RWPE2 (cell line): ENCODE data around the gene FAM120B.

Experiments used
- ATAC-seq: fragments of 200-7000 bp; cut with Tn5 transposase; 3 replicates; pipeline ENCODE4 v1.9.1; 2021; ENCODE audit warnings: low read depth
- DNase-seq: peaks from one replicate; pipeline ENCODE4 v3.0.0-alpha.2; 2020; ENCODE audit warnings: low spot score
- H3K27ac ChIP-seq: fragments of 450-650 bp; 2 replicates; pipeline ENCODE4 v1.5.1; 2017; ENCODE audit warnings: mild to moderate bottlenecking; ENCODE audit not compliant: poor library complexity, severe bottlenecking
- H3K27me3 ChIP-seq: fragments of 250-450 bp; sonication (Bioruptor Pico); 2 replicates; pipeline ENCODE4 v1.5.1; 2021; ENCODE audit warnings: mild to moderate bottlenecking, moderate library complexity; ENCODE audit not compliant: insufficient read depth, poor library complexity, severe bottlenecking
- H3K36me3 ChIP-seq: fragments of 250-450 bp; sonication (Bioruptor Pico); 2 replicates; pipeline ENCODE4 v1.5.1; 2020; ENCODE audit warnings: low read depth, mild to moderate bottlenecking, moderate library complexity
- H3K4me1 ChIP-seq: fragments of 250-450 bp; sonication (Bioruptor Pico); 2 replicates; pipeline ENCODE4 v1.5.1; 2021; ENCODE audit warnings: mild to moderate bottlenecking, moderate library complexity; ENCODE audit not compliant: insufficient read depth, poor library complexity, severe bottlenecking
- H3K4me3 ChIP-seq: fragments of 250-450 bp; sonication (Bioruptor Pico); 2 replicates; pipeline ENCODE4 v1.5.1; 2021; ENCODE audit warnings: mild to moderate bottlenecking, moderate library complexity; ENCODE audit not compliant: severe bottlenecking
- H3K9me3 ChIP-seq: fragments of 250-450 bp; sonication (Bioruptor Pico); 2 replicates; pipeline ENCODE4 v1.5.1; 2021; ENCODE audit warnings: mild to moderate bottlenecking, moderate library complexity; ENCODE audit not compliant: severe bottlenecking
- CTCF ChIP-seq: fragments of 450-650 bp; IDR thresholded peaks from one replicate; pipeline ENCODE4 v1.5.1; 2017; ENCODE audit warnings: mild to moderate bottlenecking, moderate library complexity; ENCODE audit not compliant: poor library complexity, severe bottlenecking

Gene FAM120B

GRCh38 chr6:170297576-170298330 is 8.8 kb upstream of the FAM120B start:
- Histone ChIP-seq H3K4me3 (no peak overlapping the region), H3K4me1 (no peaks in the 10 kb centered on the region), H3K27me3 (peaks cover 6% of the 10 kb centered on the region), H3K36me3 (no peaks in the 10 kb centered on the region), H3K27ac (no peak overlapping the region), H3K9me3 (no peaks in the 10 kb centered on the region)
- no peak for DNase-seq
- no peak for ATAC-seq
- TF ChIP-seq CTCF = no peak

- Histone ChIP-seq H3K4me1 (no peaks in the 10 kb centered on the region), H3K36me3 (no peaks in the 10 kb centered on the region), H3K9me3 (no peaks in the 10 kb centered on the region), H3K27me3 (peaks cover 6% of the 10 kb centered on the region), H3K27ac (no peak overlapping the region), H3K4me3 (no peak overlapping the region)
- DNase-seq (no peak), ATAC-seq (no peak)
- TF ChIP-seq CTCF = no peak
Observed at GRCh38 chr6:170298688-170299087, 7.9 kb upstream of the FAM120B start.

GRCh38 chr6:170301184-170301583 is 5.4 kb upstream of the FAM120B start:
- Histone ChIP-seq H3K36me3 (no peaks in the 10 kb centered on the region), H3K4me1 (no peaks in the 10 kb centered on the region), H3K4me3 (no peak overlapping the region), H3K27ac (no peak overlapping the region), H3K9me3 (no peaks in the 10 kb centered on the region), H3K27me3 (no peaks in the 10 kb centered on the region)
- no peak for TF ChIP-seq CTCF
- ATAC-seq = no peak
- no peak for DNase-seq

GRCh38 chr6:170305805-170306323 is 694 bp upstream of the FAM120B start:
- peak overlapping the region; percentile 44 for H3K27ac ChIP-seq
- DNase-seq (no peak), ATAC-seq (peak; percentile 38; the same call in 2 of the 3 replicates)
- H3K27me3 ChIP-seq = no peaks in the 10 kb centered on the region
- TF ChIP-seq CTCF = no peak
- H3K4me3 ChIP-seq = peak overlapping the region; percentile 67
- H3K9me3 ChIP-seq = no peaks in the 10 kb centered on the region
- peaks cover 19% of the 10 kb centered on the region for H3K4me1 ChIP-seq
- H3K36me3 ChIP-seq = peaks cover 16% of the 10 kb centered on the region

GRCh38 chr6:170307080-170307545 is 555 bp downstream of the FAM120B start:
- TF ChIP-seq CTCF = no peak
- H3K27me3 ChIP-seq = no peaks in the 10 kb centered on the region
- peaks cover 19% of the 10 kb centered on the region for H3K4me1 ChIP-seq
- peak overlapping the region; percentile 67 for H3K4me3 ChIP-seq
- H3K27ac ChIP-seq = peak overlapping the region; percentile 44
- no peaks in the 10 kb centered on the region for H3K9me3 ChIP-seq
- peaks cover 27% of the 10 kb centered on the region for H3K36me3 ChIP-seq
- no peak for ATAC-seq
- DNase-seq = no peak
